HCT116 (cell line): ENCODE data around the gene AEBP2. TPM values are rescaled to one million over a fixed set of nuclear protein-coding genes. Genes with fewer than 3 reads are reported as not detected.

Source experiments
- ATAC-seq: fragments of 200-7000 bp; cut with Tn5 transposase; 2 replicates; pipeline ENCODE4 v1.9.1; 2020; ENCODE audit warnings: mild to moderate bottlenecking, moderate library complexity
- BruUV-seq: library from RNA; stranded (reverse); fragments of 400-500 nt; replicated peaks from 2 replicates; lab custom pipeline; 2021; lab: Mats Ljungman, UMichigan
- CTCF ChIA-PET: fragments of 300-600 bp; sonication (Branson Sonifier 250); formaldehyde crosslinking; loops from one replicate; lab custom pipeline; 2021; ENCODE audit warnings: antibody characterized with exemption; lab: Charles Lee
- POLR2A ChIA-PET: fragments of 300-600, 350-600 bp; sonication (Branson Sonifier 250); formaldehyde crosslinking; loops from one replicate; lab custom pipeline; 2021; ENCODE audit warnings: antibody characterized with exemption; lab: Charles Lee
- RAD21 ChIA-PET, 2 experiments: fragments of 300-600 bp; sonication (Branson Sonifier 250); formaldehyde crosslinking; loops; one replicate each; lab custom pipeline; 2023; ENCODE audit warnings: low total read pairs in 2 of 2; ENCODE audit not compliant: uncharacterized antibody in 2 of 2, unreplicated experiment in 2 of 2, low non-redundant PET in 1 of 2; lab: Charles Lee
- DNase-seq: peaks from one replicate; pipeline ENCODE4 v3.0.0-alpha.2; 2010; ENCODE audit warnings: low read depth, low spot score
- H2AFZ ChIP-seq: fragments of 200-600 bp; shearing (Covaris generic), sonication (generic); 2 replicates; pipeline ENCODE4 v1.6.1; 2017; ENCODE audit warnings: low read depth, mixed run types, mixed read lengths, antibody characterized with exemption, low read length; ENCODE audit not compliant: poor library complexity, severe bottlenecking
- H3K27ac ChIP-seq: 2 replicates; pipeline ENCODE4 v1.5.1; 2012; ENCODE audit warnings: low read depth, low read length
- H3K27me3 ChIP-seq: fragments of 200-600 bp; sonication (generic); 2 replicates; pipeline ENCODE4 v1.6.1; 2016; ENCODE audit warnings: mixed run types, low read length, mixed read lengths; ENCODE audit not compliant: insufficient read depth
- H3K36me3 ChIP-seq, 2 experiments: fragments of 200-500 bp in 1 of 2; fragments of 200-600 bp in 1 of 2; sonication (Bioruptor generic) in 1 of 2; sonication (generic) in 1 of 2; 2 replicates each; pipeline versions ENCODE4 v1.5.1 to v1.6.1; 2014 to 2016; ENCODE audit warnings: low read length in 2 of 2, inconsistent platforms in 1 of 2, mixed read lengths in 1 of 2, mixed run types in 1 of 2; ENCODE audit not compliant: insufficient read depth in 2 of 2, control insufficient read depth in 1 of 2
- H3K4me1 ChIP-seq, 2 experiments: fragments of 200-600 bp in 1 of 2; sonication (generic) in 1 of 2; 2 replicates each; pipeline versions ENCODE4 v1.5.1 to v1.6.1; 2012 to 2017; ENCODE audit warnings: low read length in 2 of 2, inconsistent platforms in 1 of 2, mild to moderate bottlenecking in 1 of 2, mixed read lengths in 1 of 2, mixed run types in 1 of 2, moderate library complexity in 1 of 2; ENCODE audit not compliant: insufficient read depth in 2 of 2, control insufficient read depth in 1 of 2
- H3K4me2 ChIP-seq: fragments of 200-600 bp; sonication (generic); 2 replicates; pipeline ENCODE4 v1.6.1; 2017; ENCODE audit warnings: mixed run types, low read length, mixed read lengths
- H3K4me3 ChIP-seq, 2 experiments: fragments of 200-600 bp in 1 of 2; sonication (generic) in 1 of 2; replicated peaks in 1 of 2; 2 replicates each; pipeline ENCODE4 v1.5.1; 2011 to 2016; ENCODE audit warnings: low read length in 2 of 2, control low read depth in 1 of 2, low read depth in 1 of 2, mild to moderate bottlenecking in 1 of 2, mixed read lengths in 1 of 2, mixed run types in 1 of 2
- H3K79me2 ChIP-seq: fragments of 200-600 bp; sonication (generic); 2 replicates; pipeline ENCODE4 v1.6.1; 2017; ENCODE audit warnings: mild to moderate bottlenecking, mixed run types, low read length, moderate library complexity, mixed read lengths; ENCODE audit not compliant: insufficient read depth
- H3K9ac ChIP-seq: fragments of 200-600 bp; sonication (generic); 2 replicates; pipeline ENCODE4 v1.6.1; 2016; ENCODE audit warnings: low read length, mixed read lengths
- H3K9me2 ChIP-seq: fragments of 200-600 bp; sonication (generic), shearing (Covaris generic); 2 replicates; pipeline ENCODE4 v1.6.1; 2017; ENCODE audit warnings: mixed run types, mild to moderate bottlenecking, moderate library complexity; ENCODE audit not compliant: insufficient read depth
- H3K9me3 ChIP-seq, 2 experiments: fragments of 200-500 bp in 1 of 2; fragments of 200-600 bp in 1 of 2; sonication (Bioruptor generic) in 1 of 2; sonication (generic) in 1 of 2; 2 replicates each; pipeline ENCODE4 v1.6.1; 2014 to 2017; ENCODE audit warnings: low read length in 2 of 2, mixed read lengths in 2 of 2, inconsistent platforms in 1 of 2, low read depth in 1 of 2, mild to moderate bottlenecking in 1 of 2, mixed run types in 1 of 2, moderate library complexity in 1 of 2; ENCODE audit not compliant: control insufficient read depth in 1 of 2, insufficient read depth in 1 of 2
- H4K20me1 ChIP-seq: fragments of 200-600 bp; sonication (generic), shearing (Covaris generic); 2 replicates; pipeline ENCODE4 v1.6.1; 2017; ENCODE audit warnings: mixed run types, mild to moderate bottlenecking, moderate library complexity; ENCODE audit not compliant: insufficient read depth
- ATF3 ChIP-seq: IDR thresholded peaks from 2 replicates; pipeline ENCODE4 v1.6.1; 2012
- CEBPB ChIP-seq: IDR thresholded peaks from 2 replicates; pipeline ENCODE4 v1.6.1; 2012; ENCODE audit warnings: low read depth
- EGR1 ChIP-seq: IDR thresholded peaks from 2 replicates; pipeline ENCODE4 v1.6.1; 2012; ENCODE audit warnings: low read depth
- EZH2phosphoT487 ChIP-seq: fragments of 200-600 bp; IDR thresholded peaks from 2 replicates; pipeline ENCODE4 v1.6.1; 2018; ENCODE audit warnings: antibody characterized with exemption, borderline replicate concordance
- FOSL1 ChIP-seq: IDR thresholded peaks from 2 replicates; pipeline ENCODE4 v1.6.1; 2012; ENCODE audit warnings: low read depth
- MAX ChIP-seq: IDR thresholded peaks from 2 replicates; pipeline ENCODE4 v1.6.1; 2012
- POLR2A ChIP-seq: IDR thresholded peaks from 2 replicates; pipeline ENCODE4 v1.7.0; 2011; ENCODE audit warnings: borderline replicate concordance; ENCODE audit not compliant: insufficient read depth, insufficient read length; ENCODE audit errors: extremely low read depth
- REST ChIP-seq: IDR thresholded peaks from 2 replicates; pipeline ENCODE4 v1.6.1; 2012; ENCODE audit warnings: low read depth
- SP1 ChIP-seq: IDR thresholded peaks from 2 replicates; pipeline ENCODE4 v1.6.1; 2012; ENCODE audit warnings: low read depth
- TCF7L2 ChIP-seq: IDR thresholded peaks from 2 replicates; pipeline ENCODE4 v1.7.0; 2011; ENCODE audit warnings: borderline replicate concordance, inconsistent platforms; ENCODE audit not compliant: insufficient read depth, insufficient read length; ENCODE audit errors: extremely low read depth
- YY1 ChIP-seq: IDR thresholded peaks from 2 replicates; pipeline ENCODE4 v1.6.1; 2011; ENCODE audit warnings: low read length, low read depth, moderate library complexity, mild to moderate bottlenecking; ENCODE audit not compliant: insufficient replicate concordance; ENCODE audit errors: extremely low read depth
- ZFX ChIP-seq: fragments of 450-650 bp; IDR thresholded peaks from 2 replicates; pipeline ENCODE4 v1.6.1; 2017
- ZNF274 ChIP-seq: fragments of 200-500 bp; sonication (Bioruptor generic); IDR thresholded peaks from 2 replicates; pipeline ENCODE4 v1.6.1; 2014; ENCODE audit warnings: mild to moderate bottlenecking, low read depth, low read length, inconsistent platforms
- intact Hi-C: fragments of 100-400 bp; cut with micrococcal nuclease; formaldehyde crosslinking; loops from 2 replicates; pipeline ENCODE4 v1.10.0; 2022
- total RNA-seq: library from RNA; stranded (reverse); gene quantifications from one replicate; pipeline ENCODE4 v1.2.1, GENCODE V29; 2021; ENCODE audit not compliant: unreplicated experiment

Gene AEBP2
- total RNA-seq, 1 experiment from 2014 or later: 44.6 TPM

- Histone ChIP-seq H3K4me2 (no peak overlapping the region), H3K9ac (no peak overlapping the region), H3K4me1 (no peaks in the 10 kb centered on the region), H3K27me3 (no peaks in the 10 kb centered on the region), H3K4me3 (no peak overlapping the region), H4K20me1 (peaks cover 5% of the 10 kb centered on the region; the same call in 1 of the 2 replicates), H3K9me3 (no peaks in the 10 kb centered on the region), H3K27ac (no peak overlapping the region), H2AFZ (no peak overlapping the region), H3K9me2 (no peaks in the 10 kb centered on the region), H3K79me2 (peaks cover 100% of the 10 kb centered on the region), H3K36me3 (no peaks in the 10 kb centered on the region)
- no peak for ATAC-seq
- ChIA-PET POLR2A (no interaction called here), CTCF (no interaction called here), RAD21 (no interaction called here)
- intact Hi-C loops: no loop called here
- no peak for DNase-seq
- TF ChIP-seq ATF3 (no peak), EGR1 (no peak), SP1 (no peak), POLR2A (no peak), FOSL1 (no peak), TCF7L2 (no peak), YY1 (no peak), EZH2phosphoT487 (no peak), MAX (no peak), CEBPB (no peak), REST (no peak), ZNF274 (no peak), ZFX (no peak)
- no TSS peak for BruUV-seq
These were observed 18.3 kb downstream of the AEBP2 start for GRCh38 chr12:19457561-19457960.
